22Rv1 (cell line): ENCODE results near the gene IL6ST.

ENCODE experiments used
- H3K27ac ChIP-seq: fragments of 450-650 bp; 2 replicates; pipeline ENCODE4 v1.5.1; 2017
- CTCF ChIP-seq: fragments of 450-650 bp; IDR thresholded peaks from 2 replicates; pipeline ENCODE4 v1.5.1; 2017; ENCODE audit warnings: mild to moderate bottlenecking
- ZFX ChIP-seq: fragments of 450-650 bp; IDR thresholded peaks from 2 replicates; pipeline ENCODE4 v1.6.1; 2017; ENCODE audit warnings: antibody characterized with exemption, borderline replicate concordance

The IL6ST gene

GRCh38 chr5:55936100-55936693, 58.6 kb downstream of the IL6ST start:
- no peak for TF ChIP-seq ZFX
- TF ChIP-seq CTCF: peak; percentile 93
- no peak overlapping the region for H3K27ac ChIP-seq

- no peak for TF ChIP-seq CTCF
- no peak for TF ChIP-seq ZFX
- H3K27ac ChIP-seq: no peak overlapping the region
Measured at GRCh38 chr5:55935371-55935770, 59.4 kb downstream of the IL6ST start.

GRCh38 chr5:55934720-55935119, 60.0 kb downstream of the IL6ST start:
- no peak overlapping the region for H3K27ac ChIP-seq
- TF ChIP-seq ZFX (no peak), CTCF (no peak)

- H3K27ac ChIP-seq: no peak overlapping the region
- TF ChIP-seq ZFX (no peak), CTCF (no peak)
Measured at GRCh38 chr5:55934115-55934613, 60.6 kb downstream of the IL6ST start.

DNA sequence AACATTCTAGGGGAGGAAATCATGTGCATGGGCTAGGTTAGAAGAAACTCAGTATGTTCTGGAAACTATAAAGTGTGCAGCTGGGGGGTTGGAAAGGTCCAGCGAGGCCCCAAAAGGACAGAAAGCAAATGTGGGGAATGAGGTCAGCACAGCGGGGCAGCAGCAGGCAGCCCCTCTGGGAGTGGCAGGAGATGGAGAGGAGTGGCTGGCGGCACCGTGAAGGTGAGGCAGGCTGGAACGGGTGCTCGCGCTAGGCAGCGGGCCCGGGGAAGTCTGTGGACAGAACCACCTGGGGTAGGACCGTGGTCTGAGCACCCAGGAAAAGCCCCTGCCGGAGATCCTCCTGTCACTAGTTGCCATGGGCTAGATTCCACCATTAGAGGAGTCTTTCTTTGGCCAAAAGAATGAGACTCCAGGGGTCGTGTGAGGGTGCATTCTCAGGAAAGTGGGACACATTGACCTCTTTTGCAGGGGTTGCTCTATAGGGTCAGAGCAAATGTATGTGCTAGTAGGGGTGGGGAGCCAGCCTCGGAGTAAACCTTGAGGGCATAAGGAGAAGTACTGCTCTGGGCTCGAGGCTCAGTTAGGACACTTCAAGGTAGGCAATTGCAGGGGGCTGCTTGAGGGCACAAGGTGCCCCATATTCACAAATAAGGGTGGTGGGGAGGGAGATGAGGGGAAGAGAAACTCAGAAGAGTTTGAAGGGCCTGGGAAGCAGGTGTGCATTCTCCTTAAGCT, 61.2 kb downstream of the IL6ST start:
- TF ChIP-seq CTCF: no peak
- TF ChIP-seq ZFX: no peak
- H3K27ac ChIP-seq: no peak overlapping the region

- no peak overlapping the region for H3K27ac ChIP-seq
- TF ChIP-seq ZFX (no peak), CTCF (no peak)
Measured at GRCh38 chr5:55932700-55933099, 62.1 kb downstream of the IL6ST start.

DNA sequence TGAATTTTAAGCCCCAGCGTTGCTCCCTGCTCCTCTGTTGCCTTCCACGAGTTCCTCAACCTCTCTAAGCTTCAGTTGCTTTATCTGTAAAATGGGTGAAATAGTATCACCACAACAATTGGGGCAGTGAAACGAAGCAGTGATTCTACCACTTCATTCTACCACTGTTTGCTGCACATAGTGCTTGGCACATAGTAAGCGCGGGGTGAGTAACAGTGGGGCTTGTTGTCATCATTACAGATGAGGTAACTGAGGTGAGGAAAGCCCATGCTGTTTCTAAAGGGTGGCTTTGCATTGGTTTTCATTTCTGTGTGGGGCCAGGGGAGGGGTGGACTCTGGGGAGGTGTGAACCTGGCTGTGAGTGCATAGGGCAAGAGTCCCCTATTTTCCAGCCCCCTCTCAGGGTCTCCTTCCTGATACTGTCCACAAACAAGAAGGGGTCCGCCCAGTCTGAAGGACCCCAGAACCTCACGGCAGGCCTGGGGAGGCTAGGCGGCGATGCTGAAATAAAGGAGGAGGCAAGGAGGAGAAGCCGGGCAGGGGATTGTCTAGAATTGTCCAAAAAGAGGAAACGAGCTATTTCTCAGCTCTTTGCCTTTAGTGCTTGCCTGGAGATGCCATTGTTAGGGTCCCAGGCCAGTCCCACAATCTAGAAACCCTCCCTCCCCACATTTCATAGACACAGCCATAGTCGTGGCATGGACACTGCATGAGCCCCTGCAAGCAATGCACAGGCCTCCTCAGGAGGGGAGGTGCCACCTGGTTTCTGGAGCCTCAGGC, 65.6 kb downstream of the IL6ST start:
- TF ChIP-seq ZFX (no peak), CTCF (no peak)

More for the DNA sequence above, 65.6 kb downstream of the IL6ST start:
- no peak overlapping the region for H3K27ac ChIP-seq
